Measurements from ENCODE around the gene LGALS3. TPM values are rescaled to one million over a fixed set of nuclear protein-coding genes. Genes with fewer than 3 reads are reported as not detected.

The LGALS3 gene
- polyA plus RNA-seq, 2 of the 4 experiments (the other 2 are of a cell fraction): 60.2 to 61.0 TPM

GRCh38 chr14:55152052-55152753 is 23.2 kb downstream of the LGALS3 start:
- ATAC-seq (no peak), FAIRE-seq (no peak), DNase-seq (ENCODE audit: low read depth in 1 of 2, low spot score in 1 of 2) (no peak)
- Histone ChIP-seq H3K4me2 (no peak overlapping the region), H3K4me3 (no peak overlapping the region), H3K27ac (no peak overlapping the region), H3K4me1 (no peaks in the 10 kb centered on the region), H3K9me3 (no peaks in the 10 kb centered on the region)
- 78% methylated on average over 1 of the region's 1 CpG for WGBS (ENCODE audit: missing lambda C conversion rate)
- TF ChIP-seq HES2 (IDR thresholded peaks at IDR 0.05) (no peak), JUN (IDR thresholded peaks at IDR 0.05) (no peak), MAZ (IDR thresholded peaks at IDR 0.05; ENCODE audit: borderline replicate concordance, low read depth, low read length) (no peak), ZC3H11A (IDR thresholded peaks at IDR 0.05) (no peak), EP300 (IDR thresholded peaks at IDR 0.05) (no peak), E2F6 (IDR thresholded peaks at IDR 0.05; ENCODE audit: borderline replicate concordance, low read depth) (no peak), REST (IDR thresholded peaks at IDR 0.05) (no peak), ESRRA (IDR thresholded peaks at IDR 0.05; ENCODE audit: borderline replicate concordance, low read length) (no peak), PHF8 (IDR thresholded peaks at IDR 0.05; ENCODE audit: borderline replicate concordance, low read depth) (no peak), EHF (CRISPR knock-in tag; IDR thresholded peaks at IDR 0.05) (no peak), MAX (IDR thresholded peaks at IDR 0.05) (no peak), ZNF302 (CRISPR knock-in tag; IDR thresholded peaks at IDR 0.05) (no peak), CEBPB (IDR thresholded peaks at IDR 0.05) (no peak), CHD2 (IDR thresholded peaks at IDR 0.05; ENCODE audit: low read length, partially characterized antibody) (no peak), ZFP36 (IDR thresholded peaks at IDR 0.05; ENCODE audit: borderline replicate concordance, partially characterized antibody) (no peak), BHLHE40 (IDR thresholded peaks at IDR 0.05; ENCODE audit: low read depth, low read length) (no peak), HEYL (CRISPR knock-in tag; IDR thresholded peaks at IDR 0.05) (no peak), HOXB5 (CRISPR knock-in tag; IDR thresholded peaks at IDR 0.05) (no peak)
- TF ChIP-seq, protein P1, sequence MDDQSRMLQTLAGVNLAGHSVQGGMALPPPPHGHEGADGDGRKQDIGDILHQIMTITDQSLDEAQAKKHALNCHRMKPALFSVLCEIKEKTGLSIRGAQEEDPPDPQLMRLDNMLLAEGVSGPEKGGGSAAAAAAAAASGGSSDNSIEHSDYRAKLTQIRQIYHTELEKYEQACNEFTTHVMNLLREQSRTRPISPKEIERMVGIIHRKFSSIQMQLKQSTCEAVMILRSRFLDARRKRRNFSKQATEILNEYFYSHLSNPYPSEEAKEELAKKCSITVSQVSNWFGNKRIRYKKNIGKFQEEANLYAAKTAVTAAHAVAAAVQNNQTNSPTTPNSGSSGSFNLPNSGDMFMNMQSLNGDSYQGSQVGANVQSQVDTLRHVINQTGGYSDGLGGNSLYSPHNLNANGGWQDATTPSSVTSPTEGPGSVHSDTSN (IDR thresholded peaks at IDR 0.05): no peak
- TF ChIP-seq, protein P2, sequence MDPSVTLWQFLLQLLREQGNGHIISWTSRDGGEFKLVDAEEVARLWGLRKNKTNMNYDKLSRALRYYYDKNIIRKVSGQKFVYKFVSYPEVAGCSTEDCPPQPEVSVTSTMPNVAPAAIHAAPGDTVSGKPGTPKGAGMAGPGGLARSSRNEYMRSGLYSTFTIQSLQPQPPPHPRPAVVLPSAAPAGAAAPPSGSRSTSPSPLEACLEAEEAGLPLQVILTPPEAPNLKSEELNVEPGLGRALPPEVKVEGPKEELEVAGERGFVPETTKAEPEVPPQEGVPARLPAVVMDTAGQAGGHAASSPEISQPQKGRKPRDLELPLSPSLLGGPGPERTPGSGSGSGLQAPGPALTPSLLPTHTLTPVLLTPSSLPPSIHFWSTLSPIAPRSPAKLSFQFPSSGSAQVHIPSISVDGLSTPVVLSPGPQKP (IDR thresholded peaks at IDR 0.05; ENCODE audit: low read depth, low read length): no peak
- ChIA-PET CTCF (interaction anchor here (1.4 to 2.4 kb wide), 4 partner anchors 9 to 68 kb away, joined by 3 to 12 read pairs (median 8); no protein-coding TSS in a partner anchor), POLR2A (no interaction called here)
